ENCODE data around the gene SELENOH. TPM values are rescaled to one million over a fixed set of nuclear protein-coding genes. Genes with fewer than 3 reads are reported as not detected.

The SELENOH gene
- polyA plus RNA-seq, 2 of the 4 experiments (the other 2 are of a cell fraction) = 96.3 to 115 TPM

GRCh38 chr11:57792870-57793269 lies 51.6 kb downstream of the SELENOH start:
- Histone ChIP-seq H3K9me3 (no peaks in the 10 kb centered on the region), H3K27ac (peak overlapping the region; percentile 55 to 71), H3K4me2 (peak overlapping the region; percentile 71), H3K4me3 (no peak overlapping the region), H3K4me1 (peaks cover 53% of the 10 kb centered on the region)
- ChIA-PET CTCF (interaction anchor here (1.4 to 5.8 kb wide), 3 partner anchors 8 to 42 kb away, joined by 3 to 38 read pairs (median 4); partner anchors contain the start of gene BTBD18), POLR2A (no interaction called here)
- DNase-seq (ENCODE audit: low read depth in 1 of 2, low spot score in 1 of 2) = peak; percentile 36 to 39
- FAIRE-seq = no peak
- ATAC-seq = peak in 1 of 2 experiments; percentile 67; a peak in 3 of 6 replicates
- no peak for TF ChIP-seq KDM5A (IDR thresholded peaks at IDR 0.05)
- no peak for TF ChIP-seq PHF8 (IDR thresholded peaks at IDR 0.05; ENCODE audit: borderline replicate concordance, low read depth)
- no peak for TF ChIP-seq TP53 (CRISPR knock-in tag; IDR thresholded peaks at IDR 0.05)
- TF ChIP-seq ZSCAN20 (CRISPR knock-in tag; IDR thresholded peaks at IDR 0.05) = no peak
- TF ChIP-seq MAFK (IDR thresholded peaks at IDR 0.05; ENCODE audit: partially characterized antibody) = no peak
- no peak for TF ChIP-seq NFE2L2 (conservative IDR thresholded peaks at IDR 0.05; ENCODE audit: low read length)

Small RNA genes lying within 50 kb of the gene (small RNA-seq; reads per million reads assigned to genes)
- gene AP001931.1 (0 reads per million in 6 experiments), gene TMX2-CTNND1 (0 reads per million in 6 experiments)

Other genes with a start within 250 kb of the SELENOH start
- 4.6 and 5.3 TPM in 2 replicates for gene SLC43A1, start 225.8 kb upstream of the SELENOH start, polyA plus RNA-seq (2011; rRNA removed)
- gene SLC43A1, start 225.8 kb upstream of the SELENOH start, polyA plus RNA-seq (2017; fragmentation: RNase III; extraction: RNeasy Plus Mini Kit Qiagen cat#74134 plus additional on column Dnase treatment) = 1.0 to 1.3 TPM (median 1.1 TPM) in 3 replicates
- gene TIMM10, start 210.7 kb upstream of the SELENOH start, polyA plus RNA-seq (2011; rRNA removed) = 248 and 249 TPM in 2 replicates
- 172 to 184 TPM (median 179 TPM) in 3 replicates for gene TIMM10, start 210.7 kb upstream of the SELENOH start, polyA plus RNA-seq (2017; fragmentation: RNase III; extraction: RNeasy Plus Mini Kit Qiagen cat#74134 plus additional on column Dnase treatment)
- not detected in 2 replicates for gene SMTNL1, start 203.9 kb upstream of the SELENOH start, polyA plus RNA-seq (2011; rRNA removed)
- gene SMTNL1, start 203.9 kb upstream of the SELENOH start, polyA plus RNA-seq (2017; fragmentation: RNase III; extraction: RNeasy Plus Mini Kit Qiagen cat#74134 plus additional on column Dnase treatment) = not detected in 3 replicates
- 14.8 and 17.9 TPM in 2 replicates for gene UBE2L6, start 173.8 kb upstream of the SELENOH start, polyA plus RNA-seq (2011; rRNA removed)
- 18.2 to 21.4 TPM (median 18.7 TPM) in 3 replicates for gene UBE2L6, start 173.8 kb upstream of the SELENOH start, polyA plus RNA-seq (2017; fragmentation: RNase III; extraction: RNeasy Plus Mini Kit Qiagen cat#74134 plus additional on column Dnase treatment)
- gene SERPING1, start 143.8 kb upstream of the SELENOH start, polyA plus RNA-seq (2011; rRNA removed) = 0.59 and 0.91 TPM in 2 replicates
- 0.10 to 0.63 TPM (median 0.53 TPM) in 3 replicates for gene SERPING1, start 143.8 kb upstream of the SELENOH start, polyA plus RNA-seq (2017; fragmentation: RNase III; extraction: RNeasy Plus Mini Kit Qiagen cat#74134 plus additional on column Dnase treatment)
- 0.04 and 0.13 TPM in 2 replicates for gene YPEL4, start 91.6 kb upstream of the SELENOH start, polyA plus RNA-seq (2011; rRNA removed)
- 0.04 to 0.06 TPM in 2 of 3 replicates, not detected in the other for gene YPEL4, start 91.6 kb upstream of the SELENOH start, polyA plus RNA-seq (2017; fragmentation: RNase III; extraction: RNeasy Plus Mini Kit Qiagen cat#74134 plus additional on column Dnase treatment)
- gene CLP1, start 83.7 kb upstream of the SELENOH start, polyA plus RNA-seq (2011; rRNA removed) = 22.8 and 24.2 TPM in 2 replicates
- gene CLP1, start 83.7 kb upstream of the SELENOH start, polyA plus RNA-seq (2017; fragmentation: RNase III; extraction: RNeasy Plus Mini Kit Qiagen cat#74134 plus additional on column Dnase treatment) = 31.6 to 33.0 TPM (median 31.8 TPM) in 3 replicates
- 63.8 and 75.9 TPM in 2 replicates for gene ZDHHC5, start 73.4 kb upstream of the SELENOH start, polyA plus RNA-seq (2011; rRNA removed)
- 44.1 to 47.1 TPM (median 46.5 TPM) in 3 replicates for gene ZDHHC5, start 73.4 kb upstream of the SELENOH start, polyA plus RNA-seq (2017; fragmentation: RNase III; extraction: RNeasy Plus Mini Kit Qiagen cat#74134 plus additional on column Dnase treatment)
- 33.5 and 38.5 TPM in 2 replicates for gene MED19, start 29.3 kb upstream of the SELENOH start, polyA plus RNA-seq (2011; rRNA removed)
- 22.5 to 23.5 TPM (median 23.3 TPM) in 3 replicates for gene MED19, start 29.3 kb upstream of the SELENOH start, polyA plus RNA-seq (2017; fragmentation: RNase III; extraction: RNeasy Plus Mini Kit Qiagen cat#74134 plus additional on column Dnase treatment)
- 168 and 191 TPM in 2 replicates for gene TMX2, start 28.9 kb upstream of the SELENOH start, polyA plus RNA-seq (2011; rRNA removed)
- gene TMX2, start 28.9 kb upstream of the SELENOH start, polyA plus RNA-seq (2017; fragmentation: RNase III; extraction: RNeasy Plus Mini Kit Qiagen cat#74134 plus additional on column Dnase treatment) = 137 to 162 TPM (median 140 TPM) in 3 replicates
- gene BTBD18, start 10.3 kb downstream of the SELENOH start, polyA plus RNA-seq (2011; rRNA removed) = not detected in 2 replicates
- gene BTBD18, start 10.3 kb downstream of the SELENOH start, polyA plus RNA-seq (2017; fragmentation: RNase III; extraction: RNeasy Plus Mini Kit Qiagen cat#74134 plus additional on column Dnase treatment) = not detected in 3 replicates
- gene CTNND1, start 20.3 kb downstream of the SELENOH start, polyA plus RNA-seq (2011; rRNA removed) = 146 and 148 TPM in 2 replicates
- gene CTNND1, start 20.3 kb downstream of the SELENOH start, polyA plus RNA-seq (2017; fragmentation: RNase III; extraction: RNeasy Plus Mini Kit Qiagen cat#74134 plus additional on column Dnase treatment) = 72.8 to 74.5 TPM (median 74.1 TPM) in 3 replicates

Data from A549 (cell line).